Smooth muscle cell (in vitro differentiated cells): ENCODE data around the gene ANKRA2. TPM values are rescaled to one million over a fixed set of nuclear protein-coding genes. Genes with fewer than 3 reads are reported as not detected.

Source experiments
- DNase-seq: peaks from one replicate; lab custom pipeline; 2025; ENCODE audit not compliant: unreplicated experiment; lab: John Stamatoyannopoulos, UW
- H2AFZ ChIP-seq: fragments of 200-600 bp; sonication (generic); 2 replicates; pipeline ENCODE4 v1.6.0; 2016; ENCODE audit warnings: antibody characterized with exemption, low read depth, mild to moderate bottlenecking
- H3F3A ChIP-seq: fragments of 200-600 bp; sonication (generic); 2 replicates; pipeline ENCODE4 v1.6.0; 2017; ENCODE audit warnings: antibody characterized with exemption, low read depth
- H3K27ac ChIP-seq: fragments of 200-600 bp; sonication (generic); 2 replicates; pipeline ENCODE4 v1.5.1; 2016; ENCODE audit warnings: low read depth, mild to moderate bottlenecking
- H3K27me3 ChIP-seq: fragments of 200-600 bp; sonication (generic); 2 replicates; pipeline ENCODE4 v1.6.1; 2016; ENCODE audit warnings: low read depth, mild to moderate bottlenecking
- H3K36me3 ChIP-seq: fragments of 200-600 bp; sonication (generic); 2 replicates; pipeline ENCODE4 v1.5.1; 2016; ENCODE audit warnings: low read depth
- H3K4me1 ChIP-seq: fragments of 200-600 bp; sonication (generic); 2 replicates; pipeline ENCODE4 v1.5.1; 2016; ENCODE audit warnings: low read depth
- H3K4me2 ChIP-seq: fragments of 200-600 bp; sonication (generic); 2 replicates; pipeline ENCODE4 v1.6.0; 2016; ENCODE audit warnings: mild to moderate bottlenecking
- H3K4me3 ChIP-seq: fragments of 200-600 bp; sonication (generic); 2 replicates; pipeline ENCODE4 v1.5.1; 2016; ENCODE audit warnings: mild to moderate bottlenecking
- H3K79me2 ChIP-seq: fragments of 200-600 bp; sonication (generic); 2 replicates; pipeline ENCODE4 v1.6.0; 2016; ENCODE audit warnings: low read depth, mild to moderate bottlenecking
- H3K9ac ChIP-seq: fragments of 200-600 bp; sonication (generic); 2 replicates; pipeline ENCODE4 v1.6.0; 2016; ENCODE audit warnings: low read depth
- H3K9me3 ChIP-seq: fragments of 200-600 bp; sonication (generic); replicated peaks from 2 replicates; pipeline ENCODE4 v1.5.1; 2016; ENCODE audit warnings: low read depth
- H4K20me1 ChIP-seq: fragments of 200-600 bp; sonication (generic); 2 replicates; pipeline ENCODE4 v1.6.0; 2016; ENCODE audit warnings: low read depth
- CTCF ChIP-seq: fragments of 200-600 bp; sonication (generic); IDR thresholded peaks from 2 replicates; pipeline ENCODE4 v1.5.1; 2017; ENCODE audit warnings: borderline replicate concordance, mild to moderate bottlenecking, antibody characterized with exemption; ENCODE audit not compliant: insufficient read depth, poor library complexity, severe bottlenecking
- WGBS: methylation state at CpG from one replicate; pipeline ENCODE4 v1.1.7; 2016; ENCODE audit warnings: low lambda C conversion rate; 5-methylcytosine and 5-hydroxymethylcytosine counted together
- polyA plus RNA-seq: library from polyadenylated mRNA; unstranded; fragments of >200 nt; fragmentation: Nextera tagmentation; extraction: Ambion mirVana; gene quantifications from 2 replicates; pipeline ENCODE4 v1.2.1, GENCODE V29; 2016
- total RNA-seq: library from RNA; depleted of rRNA; stranded (reverse); fragments of >200 nt; gene quantifications from 2 replicates; pipeline ENCODE4 v1.2.3, GENCODE V29; 2014

The ANKRA2 gene
- total and polyA plus RNA-seq, 2 experiments from 2014 or later = 24.7 to 34.4 TPM

- Histone ChIP-seq H3K4me2 (no peak overlapping the region), H3F3A (no peaks in the 10 kb centered on the region), H3K4me1 (no peaks in the 10 kb centered on the region), H3K4me3 (no peak overlapping the region), H2AFZ (no peak overlapping the region), H3K9me3 (no peaks in the 10 kb centered on the region), H3K27ac (no peak overlapping the region), H3K36me3 (no peaks in the 10 kb centered on the region), H4K20me1 (no peaks in the 10 kb centered on the region), H3K79me2 (no peaks in the 10 kb centered on the region), H3K27me3 (peaks cover 21% of the 10 kb centered on the region), H3K9ac (no peak overlapping the region)
- no peak for TF ChIP-seq CTCF
- DNase-seq = no peak
These were observed 41.8 kb upstream of the ANKRA2 start for GRCh38 chr5:73607228-73607627.

GRCh38 chr5:73606206-73606753, 40.8 kb upstream of the ANKRA2 start:
- WGBS = 53% methylated on average over 3 of the region's 3 CpGs
- TF ChIP-seq CTCF = no peak
- H3K9ac ChIP-seq = no peak overlapping the region
- no peak overlapping the region for H3K27ac ChIP-seq
- no peak overlapping the region for H2AFZ ChIP-seq
- no peaks in the 10 kb centered on the region for H3K9me3 ChIP-seq
- no peaks in the 10 kb centered on the region for H3K4me1 ChIP-seq
- no peaks in the 10 kb centered on the region for H3F3A ChIP-seq
- H3K4me2 ChIP-seq = no peak overlapping the region
- peaks cover 14% of the 10 kb centered on the region for H3K27me3 ChIP-seq
- H3K36me3 ChIP-seq = no peaks in the 10 kb centered on the region
- H3K4me3 ChIP-seq = no peak overlapping the region
- no peaks in the 10 kb centered on the region for H3K79me2 ChIP-seq
- H4K20me1 ChIP-seq = no peaks in the 10 kb centered on the region
- DNase-seq = no peak

GRCh38 chr5:73605223-73606087, 40.0 kb upstream of the ANKRA2 start:
- Histone ChIP-seq H3F3A (no peaks in the 10 kb centered on the region), H2AFZ (no peak overlapping the region), H3K4me3 (no peak overlapping the region), H3K27me3 (peaks cover 12% of the 10 kb centered on the region), H3K27ac (no peak overlapping the region), H3K9me3 (no peaks in the 10 kb centered on the region), H3K4me2 (no peak overlapping the region), H3K9ac (no peak overlapping the region), H4K20me1 (no peaks in the 10 kb centered on the region), H3K79me2 (no peaks in the 10 kb centered on the region), H3K4me1 (no peaks in the 10 kb centered on the region), H3K36me3 (no peaks in the 10 kb centered on the region)
- TF ChIP-seq CTCF = no peak
- no peak for DNase-seq
- 84% methylated on average over 8 of the region's 8 CpGs for WGBS

GRCh38 chr5:73603998-73604397, 38.6 kb upstream of the ANKRA2 start:
- H3K27ac ChIP-seq = no peak overlapping the region
- TF ChIP-seq CTCF = no peak
- H3K9ac ChIP-seq = no peak overlapping the region
- H3K4me1 ChIP-seq = no peaks in the 10 kb centered on the region
- 94% methylated on average over 5 of the region's 5 CpGs for WGBS
- no peaks in the 10 kb centered on the region for H4K20me1 ChIP-seq
- H3K27me3 ChIP-seq = peaks cover 12% of the 10 kb centered on the region
- no peak overlapping the region for H3K4me3 ChIP-seq
- H3F3A ChIP-seq = no peaks in the 10 kb centered on the region
- H3K36me3 ChIP-seq = no peaks in the 10 kb centered on the region
- DNase-seq = no peak
- H2AFZ ChIP-seq = no peak overlapping the region
- H3K4me2 ChIP-seq = no peak overlapping the region
- no peaks in the 10 kb centered on the region for H3K79me2 ChIP-seq
- no peaks in the 10 kb centered on the region for H3K9me3 ChIP-seq
